Smooth muscle cell (in vitro differentiated cells): ENCODE data around the gene MESP1. TPM values are rescaled to one million over a fixed set of nuclear protein-coding genes. Genes with fewer than 3 reads are reported as not detected.

Experiments used
- DNase-seq: peaks from one replicate; lab custom pipeline; 2025; ENCODE audit not compliant: unreplicated experiment; lab: John Stamatoyannopoulos, UW
- H2AFZ ChIP-seq: fragments of 200-600 bp; sonication (generic); 2 replicates; pipeline ENCODE4 v1.6.0; 2016; ENCODE audit warnings: antibody characterized with exemption, low read depth, mild to moderate bottlenecking
- H3F3A ChIP-seq: fragments of 200-600 bp; sonication (generic); 2 replicates; pipeline ENCODE4 v1.6.0; 2017; ENCODE audit warnings: antibody characterized with exemption, low read depth
- H3K27ac ChIP-seq: fragments of 200-600 bp; sonication (generic); 2 replicates; pipeline ENCODE4 v1.5.1; 2016; ENCODE audit warnings: low read depth, mild to moderate bottlenecking
- H3K27me3 ChIP-seq: fragments of 200-600 bp; sonication (generic); 2 replicates; pipeline ENCODE4 v1.6.1; 2016; ENCODE audit warnings: low read depth, mild to moderate bottlenecking
- H3K36me3 ChIP-seq: fragments of 200-600 bp; sonication (generic); 2 replicates; pipeline ENCODE4 v1.5.1; 2016; ENCODE audit warnings: low read depth
- H3K4me1 ChIP-seq: fragments of 200-600 bp; sonication (generic); 2 replicates; pipeline ENCODE4 v1.5.1; 2016; ENCODE audit warnings: low read depth
- H3K4me2 ChIP-seq: fragments of 200-600 bp; sonication (generic); 2 replicates; pipeline ENCODE4 v1.6.0; 2016; ENCODE audit warnings: mild to moderate bottlenecking
- H3K4me3 ChIP-seq: fragments of 200-600 bp; sonication (generic); 2 replicates; pipeline ENCODE4 v1.5.1; 2016; ENCODE audit warnings: mild to moderate bottlenecking
- H3K79me2 ChIP-seq: fragments of 200-600 bp; sonication (generic); 2 replicates; pipeline ENCODE4 v1.6.0; 2016; ENCODE audit warnings: low read depth, mild to moderate bottlenecking
- H3K9ac ChIP-seq: fragments of 200-600 bp; sonication (generic); 2 replicates; pipeline ENCODE4 v1.6.0; 2016; ENCODE audit warnings: low read depth
- H3K9me3 ChIP-seq: fragments of 200-600 bp; sonication (generic); replicated peaks from 2 replicates; pipeline ENCODE4 v1.5.1; 2016; ENCODE audit warnings: low read depth
- H4K20me1 ChIP-seq: fragments of 200-600 bp; sonication (generic); 2 replicates; pipeline ENCODE4 v1.6.0; 2016; ENCODE audit warnings: low read depth
- CTCF ChIP-seq: fragments of 200-600 bp; sonication (generic); IDR thresholded peaks from 2 replicates; pipeline ENCODE4 v1.5.1; 2017; ENCODE audit warnings: borderline replicate concordance, mild to moderate bottlenecking, antibody characterized with exemption; ENCODE audit not compliant: insufficient read depth, poor library complexity, severe bottlenecking
- WGBS: methylation state at CpG from one replicate; pipeline ENCODE4 v1.1.7; 2016; ENCODE audit warnings: low lambda C conversion rate; 5-methylcytosine and 5-hydroxymethylcytosine counted together
- polyA plus RNA-seq: library from polyadenylated mRNA; unstranded; fragments of >200 nt; fragmentation: Nextera tagmentation; extraction: Ambion mirVana; gene quantifications from 2 replicates; pipeline ENCODE4 v1.2.1, GENCODE V29; 2016
- total RNA-seq: library from RNA; depleted of rRNA; stranded (reverse); fragments of >200 nt; gene quantifications from 2 replicates; pipeline ENCODE4 v1.2.3, GENCODE V29; 2014

Gene MESP1
- total and polyA plus RNA-seq, 2 experiments from 2014 or later: 0.67 TPM; not detected in 1

GRCh38 chr15:89735773-89736172, 15.3 kb downstream of the MESP1 start:
- no peaks in the 10 kb centered on the region for H3K9me3 ChIP-seq
- no peaks in the 10 kb centered on the region for H3K4me1 ChIP-seq
- H3K9ac ChIP-seq: no peak overlapping the region
- H3K79me2 ChIP-seq: no peaks in the 10 kb centered on the region
- TF ChIP-seq CTCF: no peak
- DNase-seq: no peak
- no peaks in the 10 kb centered on the region for H3F3A ChIP-seq
- WGBS: 80% methylated on average over 4 of the region's 4 CpGs
- no peaks in the 10 kb centered on the region for H4K20me1 ChIP-seq
- H3K36me3 ChIP-seq: no peaks in the 10 kb centered on the region
- no peak overlapping the region for H3K4me2 ChIP-seq
- H3K27ac ChIP-seq: no peak overlapping the region
- peaks cover 27% of the 10 kb centered on the region for H3K27me3 ChIP-seq
- no peak overlapping the region for H3K4me3 ChIP-seq
- H2AFZ ChIP-seq: no peak overlapping the region

- Histone ChIP-seq H3K79me2 (no peaks in the 10 kb centered on the region), H4K20me1 (no peaks in the 10 kb centered on the region), H3K4me2 (no peak overlapping the region), H3K36me3 (no peaks in the 10 kb centered on the region), H3K4me3 (no peak overlapping the region), H3K27ac (no peak overlapping the region), H2AFZ (no peak overlapping the region), H3K4me1 (no peaks in the 10 kb centered on the region), H3K9ac (no peak overlapping the region), H3F3A (no peaks in the 10 kb centered on the region), H3K9me3 (no peaks in the 10 kb centered on the region), H3K27me3 (peaks cover 27% of the 10 kb centered on the region)
- no peak for DNase-seq
- 71% methylated on average over 8 of the region's 8 CpGs for WGBS
- TF ChIP-seq CTCF: no peak
Observed at GRCh38 chr15:89732451-89733172, 18.4 kb downstream of the MESP1 start.

- no peaks in the 10 kb centered on the region for H3K9me3 ChIP-seq
- H3K4me3 ChIP-seq: no peak overlapping the region
- H3K79me2 ChIP-seq: no peaks in the 10 kb centered on the region
- peaks cover 25% of the 10 kb centered on the region for H3K27me3 ChIP-seq
- no peaks in the 10 kb centered on the region for H3F3A ChIP-seq
- no peak for DNase-seq
- H2AFZ ChIP-seq: no peak overlapping the region
- no peaks in the 10 kb centered on the region for H4K20me1 ChIP-seq
- H3K27ac ChIP-seq: no peak overlapping the region
- H3K9ac ChIP-seq: no peak overlapping the region
- no peak for TF ChIP-seq CTCF
- H3K36me3 ChIP-seq: no peaks in the 10 kb centered on the region
- no peaks in the 10 kb centered on the region for H3K4me1 ChIP-seq
- H3K4me2 ChIP-seq: no peak overlapping the region
- WGBS: 82% methylated on average over 5 of the region's 5 CpGs
Observed at GRCh38 chr15:89731275-89731674, 19.8 kb downstream of the MESP1 start.

- Histone ChIP-seq H3K4me3 (no peak overlapping the region), H3K9ac (no peak overlapping the region), H3K36me3 (no peaks in the 10 kb centered on the region), H2AFZ (no peak overlapping the region), H3K9me3 (no peaks in the 10 kb centered on the region), H3K27me3 (peaks cover 7% of the 10 kb centered on the region), H4K20me1 (no peaks in the 10 kb centered on the region), H3K4me2 (no peak overlapping the region), H3K27ac (no peak overlapping the region), H3K79me2 (no peaks in the 10 kb centered on the region), H3F3A (no peaks in the 10 kb centered on the region), H3K4me1 (no peaks in the 10 kb centered on the region)
- 30% methylated on average over 2 of the region's 2 CpGs for WGBS
- no peak for TF ChIP-seq CTCF
- DNase-seq: no peak
Observed at GRCh38 chr15:89728254-89728653, 22.8 kb downstream of the MESP1 start.
